ENCODE measurements around the gene TTC34. TPM values are rescaled to one million over a fixed set of nuclear protein-coding genes. Genes with fewer than 3 reads are reported as not detected.

TTC34 gene
- total RNA-seq, 3 donors from 2014 or later, result 0.16 to 0.88 (median 0.66) TPM

DNA sequence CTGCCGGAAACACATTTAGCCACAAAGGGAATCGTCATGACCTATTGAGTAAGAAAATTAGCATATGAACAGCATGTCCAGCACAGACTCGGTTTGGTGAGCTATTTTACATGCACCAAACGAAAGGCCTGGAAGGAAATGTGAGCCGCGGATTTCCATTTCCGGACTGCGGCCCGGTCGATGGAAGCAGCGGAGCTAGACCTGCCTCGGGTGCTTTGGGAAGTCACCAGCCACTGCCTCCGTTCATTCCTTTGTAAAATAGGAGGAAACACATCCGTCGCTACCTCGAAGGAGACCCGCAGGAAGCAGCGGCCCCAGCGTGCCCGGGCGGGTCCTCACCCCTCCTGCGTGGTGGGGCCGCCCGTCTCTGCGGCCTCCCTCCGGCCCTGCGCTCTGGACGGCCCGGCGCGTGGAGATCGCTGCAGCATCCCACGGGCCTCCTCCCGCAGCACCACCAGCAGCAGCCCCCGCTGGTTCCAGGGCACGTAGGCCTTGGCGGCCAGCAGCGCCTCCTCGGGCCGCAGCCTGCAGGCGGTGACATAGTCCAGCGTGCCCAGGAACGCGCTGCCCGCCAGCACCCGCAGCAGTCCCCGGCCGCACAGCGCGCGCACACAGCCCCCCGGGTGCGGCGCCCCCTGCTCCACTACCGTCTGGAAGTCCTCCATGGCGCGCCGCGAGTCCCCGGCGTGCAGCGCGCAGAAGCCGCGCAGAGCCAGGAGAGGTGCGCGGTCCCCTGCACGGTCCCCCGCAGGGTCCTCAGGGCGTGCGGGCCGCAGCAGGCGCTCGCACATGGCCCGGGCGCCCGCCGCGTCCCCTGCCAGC, 12.1 kb downstream of the TTC34 start:
- Histone ChIP-seq H3K27me3 (peaks cover 0 to 65% of the 10 kb centered on the region in 2 donors), H3K9me3 (peaks cover 14 to 24% of the 10 kb centered on the region in 2 donors), H3K4me1 (no peaks in the 10 kb centered on the region), H3K36me3 (no peaks in the 10 kb centered on the region), H3K27ac (no peak overlapping the region), H3K4me3 (no peak overlapping the region)
- intact Hi-C loops (cut with DNase I; ENCODE audit: low total_unique reads), result no loop called here
- TF ChIP-seq, protein P1, sequence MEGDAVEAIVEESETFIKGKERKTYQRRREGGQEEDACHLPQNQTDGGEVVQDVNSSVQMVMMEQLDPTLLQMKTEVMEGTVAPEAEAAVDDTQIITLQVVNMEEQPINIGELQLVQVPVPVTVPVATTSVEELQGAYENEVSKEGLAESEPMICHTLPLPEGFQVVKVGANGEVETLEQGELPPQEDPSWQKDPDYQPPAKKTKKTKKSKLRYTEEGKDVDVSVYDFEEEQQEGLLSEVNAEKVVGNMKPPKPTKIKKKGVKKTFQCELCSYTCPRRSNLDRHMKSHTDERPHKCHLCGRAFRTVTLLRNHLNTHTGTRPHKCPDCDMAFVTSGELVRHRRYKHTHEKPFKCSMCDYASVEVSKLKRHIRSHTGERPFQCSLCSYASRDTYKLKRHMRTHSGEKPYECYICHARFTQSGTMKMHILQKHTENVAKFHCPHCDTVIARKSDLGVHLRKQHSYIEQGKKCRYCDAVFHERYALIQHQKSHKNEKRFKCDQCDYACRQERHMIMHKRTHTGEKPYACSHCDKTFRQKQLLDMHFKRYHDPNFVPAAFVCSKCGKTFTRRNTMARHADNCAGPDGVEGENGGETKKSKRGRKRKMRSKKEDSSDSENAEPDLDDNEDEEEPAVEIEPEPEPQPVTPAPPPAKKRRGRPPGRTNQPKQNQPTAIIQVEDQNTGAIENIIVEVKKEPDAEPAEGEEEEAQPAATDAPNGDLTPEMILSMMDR (IDR thresholded peaks at IDR 0.05), result no peak
- TF ChIP-seq POLR2A (IDR thresholded peaks at IDR 0.05) (no peak), POLR2AphosphoS5 (IDR thresholded peaks at IDR 0.05) (no peak)
- no peak for DNase-seq (ENCODE audit: low spot score in 2 of 2)

DNA sequence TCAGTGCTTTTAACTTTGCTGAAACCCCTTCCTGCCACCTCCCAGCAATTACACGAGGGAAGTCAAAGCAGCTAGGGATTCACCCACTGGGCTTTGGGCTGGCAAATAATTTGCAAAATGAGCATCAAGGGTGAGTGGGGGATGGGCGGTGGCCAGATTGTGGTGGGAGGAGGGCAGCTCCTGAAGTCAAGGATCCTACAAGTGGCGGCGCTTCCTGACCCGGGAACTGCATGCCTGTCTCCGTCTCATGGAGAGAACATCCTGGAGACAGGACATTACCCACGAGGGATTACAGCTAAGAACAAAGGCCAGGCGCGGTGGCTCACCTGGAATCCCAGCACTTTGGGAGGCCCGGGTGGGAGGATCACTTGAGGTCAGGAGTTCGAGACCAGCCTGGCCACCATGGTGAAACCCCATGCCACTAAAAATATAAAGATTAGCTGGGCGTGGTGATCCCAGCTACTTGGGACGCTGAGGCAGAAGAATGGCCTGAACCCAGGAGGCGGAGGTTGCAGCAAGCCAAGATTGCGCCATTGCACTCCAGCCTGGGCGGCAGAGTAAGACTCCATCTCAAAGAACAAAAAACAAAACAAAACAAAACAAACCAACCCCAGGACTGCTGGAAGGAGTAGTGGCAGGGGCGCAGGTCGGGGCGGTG, 12.9 kb downstream of the TTC34 start:
- intact Hi-C loops (cut with DNase I; ENCODE audit: low total_unique reads), result no loop called here
- TF ChIP-seq, protein P1 (IDR thresholded peaks at IDR 0.05), result no peak
- no peak for TF ChIP-seq POLR2AphosphoS5 (IDR thresholded peaks at IDR 0.05)
- TF ChIP-seq POLR2A (IDR thresholded peaks at IDR 0.05), result no peak
- no peaks in the 10 kb centered on the region for H3K4me1 ChIP-seq
- peaks cover 0 to 65% of the 10 kb centered on the region in 2 donors for H3K27me3 ChIP-seq
- H3K4me3 ChIP-seq, result no peak overlapping the region
- DNase-seq (ENCODE audit: low spot score in 2 of 2), result peak in 1 of 2 donors; percentile 48
- no peak overlapping the region for H3K27ac ChIP-seq
- H3K36me3 ChIP-seq, result no peaks in the 10 kb centered on the region
- H3K9me3 ChIP-seq, result peaks cover 9 to 17% of the 10 kb centered on the region in 2 donors

DNA sequence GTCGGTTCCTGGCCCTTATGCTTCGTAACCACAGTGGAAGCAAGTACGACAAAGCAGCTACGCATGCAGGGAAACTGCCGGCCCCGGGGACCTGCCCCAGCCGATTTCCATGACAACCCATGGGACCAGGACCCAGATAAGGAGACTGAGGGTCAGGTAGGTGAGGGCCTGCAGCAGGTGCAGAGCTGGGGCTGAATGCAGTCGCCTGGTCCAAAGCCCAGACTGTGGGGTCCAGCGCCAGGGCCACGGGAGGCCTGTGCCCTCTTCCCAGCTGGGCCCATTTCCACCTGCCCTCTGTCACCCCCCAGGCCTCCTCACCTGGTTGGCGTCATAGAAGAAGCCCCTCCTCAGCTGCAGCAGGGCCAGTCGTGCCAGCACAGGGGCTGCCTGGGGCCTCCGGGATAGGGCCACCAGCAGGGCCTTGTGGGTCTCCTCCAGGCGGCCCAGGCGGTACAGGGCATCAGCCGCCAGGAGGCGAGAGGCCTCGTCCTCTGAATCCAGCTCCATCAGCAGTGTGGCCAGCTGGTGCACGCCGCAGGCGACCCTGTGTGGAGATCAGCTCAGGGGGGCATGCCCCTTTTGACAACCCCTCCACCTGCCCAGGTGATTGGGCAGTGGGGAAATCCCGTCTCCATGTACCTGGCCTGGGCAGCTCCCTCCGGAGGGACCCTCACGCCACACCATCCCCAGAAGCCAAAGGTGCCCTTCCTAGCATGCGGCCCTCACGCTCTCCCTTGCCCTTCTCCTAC, 14.2 kb downstream of the TTC34 start:
- H3K4me3 ChIP-seq, result no peak overlapping the region
- no peaks in the 10 kb centered on the region for H3K4me1 ChIP-seq
- TF ChIP-seq, protein P1 (IDR thresholded peaks at IDR 0.05), result no peak
- intact Hi-C loops (cut with DNase I; ENCODE audit: low total_unique reads), result no loop called here
- peaks cover 4 to 7% of the 10 kb centered on the region in 2 donors for H3K9me3 ChIP-seq
- DNase-seq (ENCODE audit: low spot score in 2 of 2), result peak in 1 of 2 donors; percentile 28
- H3K27ac ChIP-seq, result no peak overlapping the region
- H3K27me3 ChIP-seq, result peaks cover 0 to 62% of the 10 kb centered on the region in 2 donors
- H3K36me3 ChIP-seq, result no peaks in the 10 kb centered on the region

DNA sequence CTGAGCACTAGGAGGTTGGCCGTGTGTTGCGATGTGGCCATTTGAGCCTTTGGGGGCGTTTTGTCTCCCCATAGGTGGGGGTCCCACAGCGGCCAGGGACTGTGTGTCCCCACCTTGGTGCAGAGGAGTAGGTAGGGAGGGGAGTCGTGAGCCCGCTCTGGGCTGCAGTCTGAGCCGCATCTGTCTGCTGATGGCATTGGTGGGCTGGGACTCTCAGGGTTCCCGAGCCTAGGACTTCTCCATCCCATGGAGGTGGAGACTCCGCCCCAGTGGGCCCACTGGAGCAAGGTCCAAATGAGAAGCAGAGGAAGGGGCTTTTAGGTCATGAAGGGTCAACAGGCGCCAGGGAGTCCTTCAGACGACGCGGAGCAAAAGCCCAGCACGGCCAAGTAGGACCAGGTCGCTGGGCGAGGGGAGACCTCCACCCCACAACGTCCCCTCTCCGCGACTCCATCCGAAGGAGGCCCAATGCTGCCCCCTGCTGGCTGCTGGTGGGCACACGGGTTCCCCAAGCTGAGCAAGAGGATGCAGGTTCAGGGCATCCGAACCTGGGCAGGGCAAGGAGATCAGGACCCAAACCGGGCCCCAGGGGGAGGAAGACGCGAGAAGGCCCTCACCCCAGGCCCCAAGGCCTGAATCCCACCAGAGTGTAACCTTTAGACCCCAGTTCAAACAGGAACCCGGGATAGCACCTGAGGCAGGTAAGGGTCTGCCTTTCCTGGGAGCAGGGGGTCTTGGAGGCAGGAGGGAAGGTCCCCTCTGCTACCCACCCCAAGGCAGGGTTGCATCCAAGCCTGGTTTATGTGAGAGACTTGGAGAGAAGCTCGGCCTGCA, 14.9 kb downstream of the TTC34 start:
- TF ChIP-seq POLR2A (IDR thresholded peaks at IDR 0.05), result no peak
- TF ChIP-seq, protein P1 (IDR thresholded peaks at IDR 0.05), result peak in 2 of 3 donors; percentile 36 to 37
- Histone ChIP-seq H3K27ac (no peak overlapping the region), H3K9me3 (peaks cover 6% of the 10 kb centered on the region in 2 donors), H3K4me3 (no peak overlapping the region), H3K4me1 (no peaks in the 10 kb centered on the region), H3K27me3 (peaks cover 0 to 62% of the 10 kb centered on the region in 2 donors), H3K36me3 (no peaks in the 10 kb centered on the region)
- intact Hi-C loops (cut with DNase I; ENCODE audit: low total_unique reads), result no loop called here
- peak in 1 of 2 donors; percentile 51 for DNase-seq (ENCODE audit: low spot score in 2 of 2)
